NCI-H1092 (cell line): Measurements from ENCODE around the gene REEP5.
"Not testable (repeated sequence)": the region's sequence is repeated elsewhere in the genome, so short reads cannot be mapped to it uniquely, and the experiment has no call there.

Experiments
- DNase-seq: peaks from one replicate; lab custom pipeline; 2025; lab: John Stamatoyannopoulos, UW

REEP5 gene

GRCh38 chr5:112921833-112922817 is at the start of gene REEP5:
REEP5 (minus strand) TSS chr5:112922227; CDS start chr5:112922190, 37 bp downstream.
- peak; percentile 55 for DNase-seq

- no peak for DNase-seq
These were observed 49.2 kb upstream of the REEP5 start for GRCh38 chr5:112971276-112971675.

GRCh38 chr5:112968411-112969106 is 46.5 kb upstream of the REEP5 start:
- no peak for DNase-seq

- DNase-seq: no peak
These were observed 45.6 kb upstream of the REEP5 start for GRCh38 chr5:112967520-112968083.

- DNase-seq: no peak
These were observed 43.8 kb upstream of the REEP5 start for GRCh38 chr5:112965733-112966306.

GRCh38 chr5:112963374-112963733 is 41.3 kb upstream of the REEP5 start:
- DNase-seq: not testable (repeated sequence)

- no peak for DNase-seq
These were observed 39.0 kb upstream of the REEP5 start for GRCh38 chr5:112960863-112961504.

- DNase-seq: no peak
These were observed 38.3 kb upstream of the REEP5 start for GRCh38 chr5:112960315-112960714.

GRCh38 chr5:112959872-112960271 is 37.8 kb upstream of the REEP5 start:
- DNase-seq: not testable (repeated sequence)

- no peak for DNase-seq
These were observed 36.4 kb upstream of the REEP5 start for GRCh38 chr5:112958093-112959088.

- no peak for DNase-seq
These were observed 35.2 kb upstream of the REEP5 start for GRCh38 chr5:112957036-112957808.

GRCh38 chr5:112956606-112957005 is 34.6 kb upstream of the REEP5 start:
- no peak for DNase-seq

GRCh38 chr5:112951124-112951702 is 29.2 kb upstream of the REEP5 start:
- DNase-seq: no peak

- no peak for DNase-seq
These were observed 26.4 kb upstream of the REEP5 start for GRCh38 chr5:112948458-112948857.

- no peak for DNase-seq
These were observed 18.6 kb upstream of the REEP5 start for GRCh38 chr5:112940670-112941069.

- DNase-seq: no peak
These were observed 16.3 kb upstream of the REEP5 start for GRCh38 chr5:112938286-112938685.

- no peak for DNase-seq
These were observed 13.6 kb upstream of the REEP5 start for GRCh38 chr5:112935675-112936074.

GRCh38 chr5:112934366-112934663 is 12.3 kb upstream of the REEP5 start:
- DNase-seq: no peak

- no peak for DNase-seq
These were observed 11.8 kb upstream of the REEP5 start for GRCh38 chr5:112933651-112934365.
